NT2/D1 (cell line): Measurements from ENCODE around the gene PLAC1.

Source experiments
- SUZ12 ChIP-seq: IDR thresholded peaks from 2 replicates; pipeline ENCODE4 v1.6.1; 2011; ENCODE audit not compliant: insufficient read length, insufficient read depth; ENCODE audit errors: extremely low read depth
- YY1 ChIP-seq: IDR thresholded peaks from 2 replicates; pipeline ENCODE4 v1.6.1; 2011; ENCODE audit not compliant: insufficient read length, insufficient read depth
- ZNF274 ChIP-seq: IDR thresholded peaks from 2 replicates; pipeline ENCODE4 v1.6.1; 2011; ENCODE audit warnings: mild to moderate bottlenecking, low read depth, low read length

DNA sequence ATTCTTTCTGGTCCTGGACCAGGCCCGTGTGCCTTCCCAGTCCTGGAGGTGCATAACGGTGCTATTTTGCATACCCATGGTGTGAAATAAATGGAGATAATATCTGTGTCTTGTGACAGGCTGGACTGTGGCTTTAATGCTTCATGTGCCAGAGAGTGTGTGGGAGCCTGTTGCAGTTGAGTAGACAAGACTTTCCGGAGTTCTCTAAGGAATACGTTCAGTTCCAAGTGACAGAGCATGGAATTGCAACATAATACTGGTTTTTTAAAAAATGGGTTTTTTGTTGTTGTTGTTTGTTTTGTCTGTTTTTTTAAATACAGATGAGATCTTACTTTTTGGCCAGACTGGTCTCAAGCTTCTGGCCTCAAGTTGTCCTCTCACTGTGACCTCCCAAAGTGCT lies 124.3 kb downstream of the PLAC1 start:
- TF ChIP-seq SUZ12 (no peak), YY1 (no peak), ZNF274 (no peak)
